SW480 (cell line): Measurements from ENCODE around the gene KRTAP1-5.
"Not testable (repeated sequence)": the region's sequence is repeated elsewhere in the genome, so short reads cannot be mapped to it uniquely, and the experiment has no call there.

Source experiments
- DNase-seq: peaks from one replicate; pipeline ENCODE4 v3.0.0-alpha.2; 2016; ENCODE audit warnings: low spot score

The KRTAP1-5 gene

DNA sequence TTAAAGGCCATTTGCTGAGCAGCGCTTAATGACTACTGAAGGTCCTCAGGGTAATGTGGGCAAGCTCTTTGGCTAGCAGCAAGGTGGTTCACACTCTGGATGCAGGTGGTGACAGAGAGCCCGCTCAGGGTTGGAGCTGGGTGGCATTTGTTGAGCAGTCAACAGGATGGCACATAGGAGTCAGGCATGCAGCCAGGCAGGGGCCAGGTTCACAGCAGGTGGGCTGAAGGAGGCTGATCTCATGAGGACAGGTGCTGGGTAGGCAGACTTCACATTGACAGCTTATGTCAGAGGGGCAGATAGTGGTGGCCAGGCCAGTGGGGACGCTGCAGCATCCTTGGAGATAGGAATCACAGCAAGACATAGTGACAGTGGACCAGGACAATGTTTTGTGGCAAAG, 22.6 kb downstream of the KRTAP1-5 start:
- no peak for DNase-seq

DNA sequence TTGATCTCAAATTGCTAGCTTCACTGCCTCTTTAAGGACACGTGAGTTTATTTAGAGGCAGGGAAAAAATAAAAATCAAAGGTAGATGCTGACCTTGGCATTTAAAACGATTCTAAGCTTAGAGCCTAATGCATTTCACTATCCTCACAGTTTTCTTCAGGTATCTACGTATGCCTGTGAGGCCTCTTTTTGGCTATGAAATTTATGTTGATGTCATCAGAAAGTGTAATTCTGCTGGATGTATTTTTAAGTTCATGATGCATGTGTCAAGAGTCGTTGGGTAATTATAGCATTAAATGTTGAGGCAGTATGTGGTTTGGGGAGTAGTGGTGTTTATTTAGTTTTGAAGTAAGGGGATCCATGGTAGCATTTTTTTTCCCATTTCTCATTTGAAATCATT, 23.1 kb downstream of the KRTAP1-5 start:
- DNase-seq, result no peak

DNA sequence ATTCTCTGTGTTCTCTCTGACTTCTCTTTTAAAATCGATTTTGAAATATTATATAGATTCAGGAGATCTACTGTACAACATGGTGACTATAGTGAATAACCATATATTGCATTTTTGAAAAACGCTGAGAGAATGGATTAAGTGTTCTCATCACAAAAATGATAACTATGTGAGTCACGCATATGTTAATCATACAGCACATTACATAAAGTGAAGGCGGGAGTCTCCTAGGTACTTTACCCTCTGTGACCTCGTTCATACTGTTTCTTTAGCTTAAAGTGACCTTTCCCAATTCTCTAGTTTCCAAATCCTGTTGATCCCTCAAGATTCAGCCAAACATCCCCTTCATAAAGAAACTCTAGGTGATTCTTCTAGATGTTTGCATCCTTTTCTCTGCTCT, 24.2 kb downstream of the KRTAP1-5 start:
- no peak for DNase-seq

DNA sequence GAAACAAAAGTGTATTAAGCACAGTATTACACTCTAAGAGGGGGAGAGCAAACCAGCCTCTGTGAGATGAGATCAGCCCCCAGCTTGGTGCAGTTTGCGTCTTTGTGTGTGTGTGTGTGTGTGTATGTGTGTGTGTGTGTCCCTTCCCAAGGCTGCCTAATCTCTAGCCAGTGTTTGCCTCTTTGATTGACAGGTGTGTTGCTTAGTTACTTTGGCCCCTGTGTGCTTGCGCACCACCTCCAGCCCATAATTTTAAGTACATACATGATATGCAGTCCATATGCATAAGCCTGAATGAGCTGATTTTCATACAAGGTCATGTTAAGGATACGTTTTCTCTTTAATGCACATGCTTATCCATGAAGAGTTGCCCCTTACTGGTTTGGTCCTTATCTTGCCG, 25.2 kb downstream of the KRTAP1-5 start:
- no peak for DNase-seq

DNA sequence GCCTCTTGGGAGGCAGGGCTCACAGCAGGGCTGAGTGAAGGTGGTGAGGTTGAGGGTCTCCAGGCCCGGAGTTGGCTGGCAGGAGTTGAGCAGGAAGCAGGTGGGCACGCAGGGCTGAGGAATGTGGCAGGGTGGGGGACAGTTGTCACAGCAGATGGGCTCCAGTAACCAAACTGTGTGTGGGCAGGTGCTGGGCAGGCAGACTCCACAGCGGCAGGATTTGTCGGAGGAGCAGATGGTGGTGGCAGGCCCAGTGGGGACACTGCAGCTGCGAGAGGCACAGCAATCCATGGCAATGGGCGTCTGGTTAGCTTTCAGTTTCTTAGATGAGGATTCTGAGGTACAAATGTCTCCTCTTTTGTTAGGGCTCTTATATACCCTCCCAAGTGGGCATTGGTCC, 27.4 kb downstream of the KRTAP1-5 start, which contains the start of gene KRTAP3-2:
KRTAP3-2 (minus strand) TSS at position 344 of the 400 bp plus-strand sequence; CDS start at position 291, 53 bp downstream.
- not testable (repeated sequence) for DNase-seq

DNA sequence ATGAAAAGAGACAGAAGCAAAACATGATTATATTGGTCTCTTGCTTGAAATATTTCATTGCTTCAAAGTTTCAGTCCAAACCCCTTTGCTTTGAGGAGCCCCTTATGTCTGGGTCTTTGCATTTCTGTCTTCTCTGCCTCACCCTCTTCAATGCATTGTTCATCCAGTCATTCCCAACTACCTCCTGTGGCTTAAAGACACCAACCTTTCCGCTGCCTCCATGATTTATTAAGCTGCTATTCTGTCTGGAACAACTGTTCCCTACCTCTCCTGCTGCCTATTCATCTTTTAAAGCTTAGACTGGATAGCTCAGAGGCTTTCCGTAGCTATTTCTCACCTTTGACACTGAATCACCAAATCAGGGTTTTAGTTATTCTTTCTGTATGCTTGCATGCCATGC, 29.6 kb downstream of the KRTAP1-5 start:
- DNase-seq, result no peak

DNA sequence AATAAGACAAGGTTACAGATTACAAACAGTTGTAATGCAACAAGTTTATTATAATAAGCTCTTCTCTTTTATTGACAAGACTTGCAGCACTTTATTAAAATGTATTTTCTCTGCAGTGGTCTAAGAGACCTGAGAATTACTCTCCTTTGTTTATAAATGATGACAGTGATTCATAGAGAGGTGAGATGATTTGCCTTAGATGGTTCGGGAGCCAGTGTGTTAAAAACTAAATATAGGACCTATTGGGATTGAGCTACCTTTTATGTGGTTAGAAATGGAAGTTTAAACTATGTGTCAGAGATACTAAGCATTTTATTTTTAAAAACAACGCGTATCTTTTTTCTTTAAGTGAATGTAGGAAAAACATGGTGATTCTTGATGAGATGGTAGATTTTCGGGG, 30.2 kb downstream of the KRTAP1-5 start:
- DNase-seq, result peak; percentile 95

DNA sequence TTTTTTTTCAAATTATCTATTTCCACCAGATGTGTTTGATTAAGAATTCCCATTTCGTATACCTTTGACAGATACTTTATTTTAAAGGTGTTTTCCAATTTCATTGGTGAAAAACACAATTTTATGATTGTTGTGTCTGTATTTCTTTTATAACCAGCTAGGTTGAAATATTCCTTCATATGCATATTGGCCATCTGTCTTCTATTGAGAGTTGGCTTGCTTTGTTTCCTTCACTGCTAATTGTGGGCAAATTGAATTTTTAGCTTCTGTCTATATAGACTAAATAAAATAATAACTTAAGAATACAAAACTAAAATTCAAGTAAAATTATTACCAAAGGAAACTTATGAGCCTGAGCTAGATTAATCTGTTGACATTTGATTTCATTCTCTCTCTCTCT, 31.9 kb downstream of the KRTAP1-5 start:
- DNase-seq, result no peak

DNA sequence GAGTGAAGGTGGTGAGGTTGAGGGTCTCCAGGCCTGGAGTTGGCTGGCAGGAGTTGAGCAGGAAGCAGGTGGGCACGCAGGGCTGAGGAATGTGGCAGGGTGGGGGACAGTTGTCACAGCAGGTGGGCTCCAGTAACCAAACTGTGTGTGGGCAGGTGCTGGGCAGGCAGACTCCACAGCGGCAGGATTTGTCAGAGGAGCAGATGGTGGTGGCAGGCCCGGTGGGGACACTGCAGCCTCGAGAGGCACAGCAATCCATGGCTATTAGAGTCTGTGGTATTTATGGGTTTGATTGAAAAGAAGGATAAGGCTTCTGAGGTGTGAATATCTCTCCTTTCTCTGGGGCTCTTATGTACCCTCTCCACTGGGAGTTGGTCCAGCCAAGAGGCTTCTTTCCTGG, 33.2 kb downstream of the KRTAP1-5 start, which contains the start of gene KRTAP3-3:
KRTAP3-3 (minus strand) TSS at position 326 of the 400 bp plus-strand sequence; CDS start at position 259, 67 bp downstream.
- DNase-seq, result peak; percentile 53

DNA sequence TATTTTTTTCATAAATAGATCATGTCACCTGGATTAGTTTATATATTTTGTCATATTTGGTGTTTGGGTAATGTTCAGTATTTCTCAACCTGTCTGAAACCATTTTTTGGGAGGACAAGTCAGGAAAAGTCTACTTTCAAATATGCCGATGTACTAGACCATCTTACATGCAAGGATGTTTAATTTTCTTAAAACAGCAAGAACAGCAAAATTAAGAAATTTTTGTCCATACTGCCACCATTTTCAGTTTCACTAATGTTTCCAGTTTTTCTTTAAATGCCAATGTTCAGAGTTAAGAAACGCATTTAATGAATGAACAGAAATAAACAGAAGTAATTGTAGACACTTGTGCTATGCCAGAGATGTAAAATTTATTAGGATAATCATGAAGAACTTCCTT, 33.9 kb downstream of the KRTAP1-5 start:
- DNase-seq, result no peak

DNA sequence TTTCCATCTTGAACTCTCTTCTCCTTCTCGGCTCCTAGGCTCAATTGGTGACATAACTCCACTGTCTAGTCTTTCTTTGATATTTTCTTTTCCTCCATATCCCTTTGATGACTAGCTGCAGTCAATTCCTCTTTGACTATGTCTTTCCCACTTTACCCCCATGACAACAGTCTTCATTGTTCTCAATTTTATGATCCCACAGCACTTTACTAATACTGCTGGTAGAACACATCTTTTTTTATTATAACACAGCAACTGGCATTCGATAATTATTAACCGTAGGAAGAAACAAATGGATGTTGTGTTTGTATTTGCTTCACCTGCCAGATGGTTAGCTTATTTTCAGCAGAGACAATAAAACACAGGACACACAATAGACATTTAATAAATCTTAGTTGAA, 34.3 kb downstream of the KRTAP1-5 start:
- peak; percentile 84 for DNase-seq

DNA sequence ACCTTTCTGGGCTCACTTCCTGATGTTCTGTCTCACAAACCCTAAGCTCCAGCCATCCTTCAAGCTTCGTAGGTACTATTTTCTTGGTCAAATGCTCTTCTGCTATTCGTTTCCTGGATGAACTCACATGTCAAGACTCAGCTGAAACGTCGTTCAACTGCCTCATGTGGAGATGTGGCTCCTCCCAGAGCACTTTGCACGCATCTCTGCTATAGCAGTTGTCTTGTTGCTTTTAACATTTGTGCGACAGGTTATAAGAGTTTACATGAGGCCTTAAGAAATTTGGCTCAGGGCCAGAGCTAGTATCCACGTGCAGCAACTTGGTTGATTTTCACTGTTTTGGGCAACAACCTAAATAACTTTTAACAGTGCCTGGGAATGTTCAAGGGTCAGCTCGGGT, 40.1 kb downstream of the KRTAP1-5 start:
- no peak for DNase-seq

DNA sequence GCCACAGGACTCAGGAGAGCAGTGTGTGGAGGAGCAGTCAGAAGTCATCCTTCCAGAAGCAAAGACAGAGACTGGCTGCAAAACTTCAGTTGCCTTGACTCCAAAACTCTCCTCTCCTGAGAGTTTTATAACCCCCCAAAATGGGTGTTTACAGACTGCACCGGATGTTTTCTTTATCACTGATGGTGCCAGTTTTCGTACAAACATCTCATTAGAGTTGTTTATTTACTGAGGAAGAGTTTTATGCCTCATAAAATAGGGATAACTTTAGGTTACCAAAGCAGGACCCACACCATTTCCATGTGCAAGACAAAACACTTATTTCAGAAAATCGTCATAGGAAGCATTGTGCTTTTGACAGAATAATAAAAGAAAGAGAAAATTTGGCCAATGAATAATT, 42.8 kb downstream of the KRTAP1-5 start, which contains the start of gene KRT40:
KRT40 (minus strand) TSS at position 101 of the 400 bp plus-strand sequence; CDS start at position 48, 53 bp downstream.
- no peak for DNase-seq

DNA sequence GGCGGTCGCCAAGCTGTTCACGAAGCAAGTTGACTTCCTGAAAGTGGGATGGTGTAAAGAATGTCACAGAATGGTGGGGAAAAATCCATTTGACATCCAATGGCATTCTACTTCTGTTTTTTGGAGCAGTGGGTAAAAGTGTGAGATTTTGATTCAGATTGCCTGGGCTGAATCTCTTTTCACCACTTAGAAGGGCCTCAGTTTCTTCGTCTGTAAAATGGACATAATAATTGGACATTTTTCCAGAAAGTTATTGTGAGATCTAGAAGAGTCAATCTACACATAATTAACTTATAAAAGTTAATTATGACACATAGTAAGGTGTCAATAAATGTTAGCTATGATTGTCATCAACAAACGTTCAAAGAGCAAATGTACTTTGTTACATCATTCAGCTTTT, 45.9 kb downstream of the KRTAP1-5 start:
- DNase-seq, result no peak

DNA sequence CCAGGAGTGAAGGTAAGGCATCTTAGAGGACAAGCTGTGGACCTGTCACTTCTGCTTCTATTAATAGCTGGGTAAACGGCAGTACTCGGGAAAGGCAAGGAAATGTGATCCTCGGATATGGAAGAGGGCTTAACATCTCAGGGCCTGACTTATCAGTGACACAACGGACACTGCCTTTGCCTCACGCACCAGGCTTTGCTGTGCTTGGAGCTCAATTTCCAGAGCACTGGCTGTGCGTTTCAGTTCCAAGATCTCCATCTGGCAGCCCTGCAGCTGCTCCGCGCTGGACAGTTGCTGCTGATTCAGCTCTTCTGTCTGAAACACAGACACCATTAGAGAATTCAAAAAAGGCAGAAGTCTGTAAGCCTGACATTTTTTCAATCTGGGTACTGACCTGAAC, 46.4 kb downstream of the KRTAP1-5 start:
- DNase-seq, result no peak

DNA sequence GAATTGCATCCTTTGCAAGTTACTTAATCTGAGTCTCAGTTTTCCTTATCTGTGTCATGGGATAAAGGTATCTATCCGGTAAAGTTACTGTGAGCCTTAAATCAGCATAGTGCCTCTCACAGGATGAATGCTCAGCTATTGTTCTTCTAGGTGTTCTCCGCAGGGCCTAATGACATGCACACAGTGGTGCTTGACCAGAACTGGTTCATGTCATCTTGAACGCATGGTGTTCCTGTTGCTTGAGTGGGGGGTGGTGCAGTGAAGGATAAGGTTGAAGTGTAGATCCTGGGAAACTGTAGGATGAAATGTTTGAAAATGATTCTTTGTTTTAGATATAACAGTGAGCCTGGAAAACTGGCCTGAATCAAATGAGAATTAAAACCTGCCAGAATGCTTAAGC, 46.9 kb downstream of the KRTAP1-5 start:
- no peak for DNase-seq

DNA sequence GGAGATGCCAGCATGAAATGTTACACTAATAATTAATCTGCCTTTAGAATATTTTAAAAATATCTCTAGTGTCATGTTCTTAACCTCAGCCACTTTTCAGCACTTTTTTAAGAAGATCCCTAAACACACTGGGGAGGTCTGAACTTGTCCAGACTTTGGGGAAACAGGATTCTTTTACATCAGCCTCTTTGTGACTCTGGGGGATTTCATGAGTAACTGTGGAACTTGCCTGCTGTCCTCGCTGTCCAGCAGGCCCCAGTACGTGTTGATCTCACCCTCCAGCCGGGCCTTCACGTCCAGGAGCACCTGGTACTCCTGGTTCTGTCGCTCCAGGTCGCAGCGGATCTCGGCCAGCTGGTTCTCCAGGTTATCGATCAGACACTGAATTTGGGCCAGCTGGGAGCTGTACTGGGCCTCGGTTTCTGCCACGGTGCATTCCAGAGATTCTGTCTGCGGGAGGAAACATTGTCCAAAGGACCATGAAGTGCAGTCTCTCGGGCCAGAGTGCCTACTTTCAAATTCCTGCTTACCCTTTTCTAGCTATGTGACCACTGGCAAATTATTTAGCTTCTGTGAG, 48.3 kb downstream of the KRTAP1-5 start:
- no peak for DNase-seq
